ENCODE measurements around the gene STIP1. TPM values are rescaled to one million over a fixed set of nuclear protein-coding genes. Genes with fewer than 3 reads are reported as not detected.

STIP1 gene
- total and polyA plus RNA-seq, 8 donors: 124 to 209 (median 169) TPM

DNA sequence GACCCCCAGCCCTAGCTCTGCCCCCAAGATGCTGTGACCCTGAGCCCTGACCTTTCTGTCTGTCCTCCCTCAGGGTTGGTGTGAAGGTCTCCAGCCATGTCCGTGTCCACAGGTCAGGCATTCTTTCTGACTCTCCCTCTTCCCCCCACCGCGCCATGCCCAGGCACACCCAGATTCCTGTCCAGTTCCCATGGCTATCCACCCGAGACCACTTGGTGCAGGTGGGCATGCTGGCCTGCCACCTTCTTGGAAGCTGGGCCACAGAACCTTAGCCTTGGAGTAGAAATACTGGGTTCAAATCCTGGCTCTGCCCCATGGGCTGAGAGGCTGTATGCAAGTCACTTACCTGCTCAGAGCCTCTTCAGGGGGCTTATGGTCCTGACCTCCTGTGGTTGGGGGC, 63.1 kb downstream of the STIP1 start:
- Histone ChIP-seq H3K27ac (no peak overlapping the region), H3K4me1 (peaks cover 14 to 64% of the 10 kb centered on the region in 2 donors), H3K36me3 (peaks cover 0 to 4% of the 10 kb centered on the region in 2 donors), H3K9me3 (no peaks in the 10 kb centered on the region), H3K4me3 (no peak overlapping the region), H3K27me3 (no peaks in the 10 kb centered on the region)
- intact Hi-C loops (cut with DNase I): no loop called here
- DNase-seq: no peak
- TF ChIP-seq, protein P1, sequence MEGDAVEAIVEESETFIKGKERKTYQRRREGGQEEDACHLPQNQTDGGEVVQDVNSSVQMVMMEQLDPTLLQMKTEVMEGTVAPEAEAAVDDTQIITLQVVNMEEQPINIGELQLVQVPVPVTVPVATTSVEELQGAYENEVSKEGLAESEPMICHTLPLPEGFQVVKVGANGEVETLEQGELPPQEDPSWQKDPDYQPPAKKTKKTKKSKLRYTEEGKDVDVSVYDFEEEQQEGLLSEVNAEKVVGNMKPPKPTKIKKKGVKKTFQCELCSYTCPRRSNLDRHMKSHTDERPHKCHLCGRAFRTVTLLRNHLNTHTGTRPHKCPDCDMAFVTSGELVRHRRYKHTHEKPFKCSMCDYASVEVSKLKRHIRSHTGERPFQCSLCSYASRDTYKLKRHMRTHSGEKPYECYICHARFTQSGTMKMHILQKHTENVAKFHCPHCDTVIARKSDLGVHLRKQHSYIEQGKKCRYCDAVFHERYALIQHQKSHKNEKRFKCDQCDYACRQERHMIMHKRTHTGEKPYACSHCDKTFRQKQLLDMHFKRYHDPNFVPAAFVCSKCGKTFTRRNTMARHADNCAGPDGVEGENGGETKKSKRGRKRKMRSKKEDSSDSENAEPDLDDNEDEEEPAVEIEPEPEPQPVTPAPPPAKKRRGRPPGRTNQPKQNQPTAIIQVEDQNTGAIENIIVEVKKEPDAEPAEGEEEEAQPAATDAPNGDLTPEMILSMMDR (IDR thresholded peaks at IDR 0.05): no peak
- ATAC-seq: no peak

DNA sequence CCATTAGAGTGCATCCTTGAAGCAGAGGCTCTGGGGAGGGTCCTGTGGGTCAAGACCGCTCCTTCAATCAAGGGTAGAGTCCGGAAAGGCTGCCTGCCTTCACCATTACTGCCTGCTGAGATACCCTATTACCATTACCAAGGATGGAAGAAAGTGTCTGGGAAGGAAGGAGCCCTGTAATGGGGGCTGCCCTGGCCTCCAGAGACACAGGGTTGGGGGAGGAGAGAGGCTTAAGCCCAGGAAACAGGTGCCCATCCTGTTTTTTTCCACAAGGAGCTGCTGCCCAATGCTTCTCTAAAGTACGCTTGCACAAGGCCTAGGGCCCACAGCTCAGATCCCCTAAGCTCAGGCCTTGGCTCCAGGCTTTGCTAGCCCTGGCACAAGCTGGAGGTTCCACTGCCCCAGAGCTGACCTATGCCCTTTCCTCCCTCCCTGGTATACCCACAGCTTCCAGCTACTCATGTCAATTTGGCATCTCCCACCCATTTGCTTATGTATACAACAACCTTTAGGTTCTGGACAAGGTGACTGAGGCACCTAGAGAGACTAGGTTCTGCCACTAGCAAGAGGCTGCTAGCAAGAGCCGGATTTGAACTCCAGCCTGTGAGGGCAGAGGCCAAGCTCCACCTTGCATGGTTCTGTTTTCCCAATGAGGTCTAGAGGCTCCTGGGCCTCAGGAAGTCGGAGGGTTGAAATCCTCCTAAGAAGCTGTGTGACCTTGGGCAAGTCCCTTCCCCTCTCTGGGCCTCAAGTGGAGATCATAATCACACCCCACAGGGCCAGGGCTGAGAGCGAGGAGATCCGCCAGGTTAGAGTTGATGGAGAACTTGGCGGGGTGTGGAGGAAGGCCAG, 63.8 kb downstream of the STIP1 start:
- Histone ChIP-seq H3K36me3 (peaks cover 0 to 6% of the 10 kb centered on the region in 2 donors), H3K4me1 (peaks cover 14 to 63% of the 10 kb centered on the region in 2 donors), H3K27me3 (no peaks in the 10 kb centered on the region), H3K9me3 (no peaks in the 10 kb centered on the region), H3K27ac (no peak overlapping the region), H3K4me3 (no peak overlapping the region)
- intact Hi-C loops (cut with DNase I): no loop called here
- DNase-seq (no peak), ATAC-seq (no peak)
- TF ChIP-seq, protein P1 (IDR thresholded peaks at IDR 0.05): no peak

DNA sequence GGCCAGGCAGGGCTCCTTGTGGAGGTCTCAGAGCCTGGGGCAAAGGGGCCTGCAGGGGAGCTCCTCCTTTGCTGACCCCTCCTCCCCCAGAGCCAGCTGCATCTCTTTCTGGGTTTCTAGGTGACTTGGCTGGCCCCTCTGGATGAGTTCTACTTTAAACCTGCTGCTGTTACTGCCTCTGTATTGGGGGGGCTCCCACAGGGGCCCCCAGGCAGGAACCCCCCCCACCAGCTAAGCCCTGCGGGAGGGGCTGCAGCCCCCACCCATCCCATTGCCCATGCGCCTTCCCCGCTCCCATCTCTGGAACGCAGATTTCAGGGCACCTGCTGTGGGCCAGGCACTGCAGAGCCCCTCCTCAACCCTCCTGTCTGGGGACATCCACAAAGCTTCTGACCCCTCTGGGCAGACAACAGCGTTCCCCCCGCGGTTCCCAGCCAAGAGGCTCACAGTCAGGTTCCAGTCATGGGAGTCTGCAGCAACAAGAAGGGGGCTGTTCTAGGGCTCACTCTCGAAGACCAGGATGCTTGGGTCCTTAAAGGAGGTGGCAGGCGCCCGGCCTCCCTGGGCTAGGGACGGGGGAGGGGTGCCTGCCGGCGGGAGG, 64.5 kb downstream of the STIP1 start:
- H3K9me3 ChIP-seq: no peaks in the 10 kb centered on the region
- intact Hi-C loops (cut with DNase I): no loop called here
- H3K36me3 ChIP-seq: peaks cover 0 to 14% of the 10 kb centered on the region in 2 donors
- ATAC-seq: no peak
- TF ChIP-seq, protein P1 (IDR thresholded peaks at IDR 0.05): no peak
- H3K27me3 ChIP-seq: no peaks in the 10 kb centered on the region
- H3K4me1 ChIP-seq: peaks cover 9 to 55% of the 10 kb centered on the region in 2 donors
- DNase-seq: peak in 1 of 4 donors; percentile 65
- no peak overlapping the region for H3K27ac ChIP-seq
- H3K4me3 ChIP-seq: peak overlapping the region; percentile 27 to 87

DNA sequence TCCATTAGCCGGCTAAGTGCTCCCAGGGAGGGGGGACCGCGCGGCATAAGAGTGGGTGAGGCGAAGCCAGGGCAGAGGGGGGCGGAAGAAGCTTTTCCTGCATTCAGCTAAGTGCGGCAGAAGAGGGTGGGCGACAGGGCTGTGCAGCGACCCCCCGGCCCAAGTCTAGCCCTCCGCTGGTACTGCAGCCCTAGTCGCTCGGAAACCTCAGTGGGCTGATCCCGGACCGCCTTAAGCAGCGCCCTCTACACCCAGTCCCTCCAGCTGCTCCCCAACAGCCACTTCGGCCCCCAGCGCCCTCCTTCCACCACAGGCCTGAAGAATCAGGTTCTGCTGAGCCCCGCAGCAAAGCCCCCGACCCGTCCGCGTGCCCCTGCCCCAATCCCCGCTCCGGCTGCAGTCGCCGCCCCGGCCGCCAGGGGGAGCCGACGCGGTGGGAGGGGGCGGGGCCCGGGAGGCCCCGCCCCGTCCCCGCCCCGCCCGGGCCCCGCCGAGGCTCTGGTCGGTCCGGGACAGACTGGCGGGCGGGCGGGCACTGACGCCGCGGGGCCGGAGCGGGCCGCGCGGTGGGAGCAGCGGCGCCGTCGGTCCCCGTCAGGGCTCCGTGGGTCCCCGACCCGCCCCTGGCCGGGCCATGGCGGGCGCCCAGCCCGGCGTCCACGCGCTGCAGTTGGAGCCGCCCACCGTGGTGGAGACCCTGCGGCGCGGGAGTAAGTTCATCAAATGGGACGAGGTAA, 65.2 kb downstream of the STIP1 start, which contains the start of gene PLCB3:
TSS of gene PLCB3 (plus strand) at position 515 of the 737 bp plus-strand sequence. CDS start at position 635, 120 bp downstream.
- DNase-seq (peak in 3 of 4 donors; percentile 54 to 93 (median 59)), ATAC-seq (peak; percentile 71)
- Histone ChIP-seq H3K36me3 (peaks cover 0 to 20% of the 10 kb centered on the region in 2 donors), H3K27me3 (no peaks in the 10 kb centered on the region), H3K9me3 (no peaks in the 10 kb centered on the region), H3K27ac (peak within 1 kb of the TSS; percentile 56 to 73), H3K4me1 (peaks cover 9 to 49% of the 10 kb centered on the region in 2 donors), H3K4me3 (peak within 1 kb of the TSS; percentile 82 to 87)
- intact Hi-C loops (cut with DNase I): no loop called here
- TF ChIP-seq, protein P1 (IDR thresholded peaks at IDR 0.05): peak; percentile 79 to 89

DNA sequence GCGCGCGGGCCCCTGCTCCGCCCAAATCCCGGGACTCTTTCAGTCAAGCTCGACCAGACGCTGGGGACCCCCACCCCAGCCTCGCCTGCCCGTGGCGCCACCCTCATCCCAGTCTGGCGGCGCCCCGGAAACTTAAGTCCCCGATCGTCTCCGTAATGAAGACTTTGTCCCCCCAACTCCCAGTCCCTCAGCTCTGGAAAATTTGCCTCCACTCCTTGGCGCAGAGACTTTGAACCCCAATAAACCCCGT, 65.7 kb downstream of the STIP1 start:
- TF ChIP-seq, protein P1 (IDR thresholded peaks at IDR 0.05): no peak
- Histone ChIP-seq H3K9me3 (no peaks in the 10 kb centered on the region), H3K27ac (peak overlapping the region; percentile 56 to 73), H3K36me3 (peaks cover 0 to 25% of the 10 kb centered on the region in 2 donors), H3K4me1 (peaks cover 9 to 47% of the 10 kb centered on the region in 2 donors), H3K27me3 (no peaks in the 10 kb centered on the region), H3K4me3 (peak overlapping the region; percentile 82 to 87)
- DNase-seq (no peak), ATAC-seq (no peak)
- intact Hi-C loops (cut with DNase I): no loop called here

All from left lung (tissue), 10 donors.